Lung (tissue), 12 donors: ENCODE data around the gene MICAL2. TPM values are rescaled to one million over a fixed set of nuclear protein-coding genes. Genes with fewer than 3 reads are reported as not detected.

Source experiments
- ATAC-seq: fragments of 200-7000 bp; cut with Tn5 transposase; one replicate; pipeline ENCODE4 v1.9.1; 2020; ENCODE audit warnings: moderate number of reproducible peaks; ENCODE audit not compliant: insufficient read depth, low FRiP score
- DNase-seq, 3 donors: peaks; one replicate each; pipeline ENCODE4 v3.0.0-alpha.2; 2013 to 2017
- H3K27ac ChIP-seq, 2 donors: one replicate each; pipeline ENCODE4 v1.5.1; 2013; ENCODE audit warnings: mild to moderate bottlenecking in 2 of 2, moderate library complexity in 2 of 2, control low read depth in 1 of 2, inconsistent platforms in 1 of 2, low read depth in 1 of 2, low read length in 1 of 2
- H3K27me3 ChIP-seq, 3 donors: one replicate each; pipeline ENCODE4 v1.5.1; 2013; ENCODE audit warnings: low read length in 2 of 3; ENCODE audit not compliant: control insufficient read depth in 3 of 3, insufficient read depth in 3 of 3
- H3K36me3 ChIP-seq, 4 donors: one replicate each; pipeline ENCODE4 v1.5.1; 2013; ENCODE audit warnings: low read length in 4 of 4, mild to moderate bottlenecking in 1 of 4, moderate library complexity in 1 of 4; ENCODE audit not compliant: control insufficient read depth in 4 of 4, insufficient read depth in 4 of 4
- H3K4me1 ChIP-seq, 5 donors: one replicate each; pipeline ENCODE4 v1.5.1; 2013; ENCODE audit warnings: low read length in 5 of 5, mild to moderate bottlenecking in 2 of 5, moderate library complexity in 1 of 5; ENCODE audit not compliant: control insufficient read depth in 5 of 5, insufficient read depth in 5 of 5
- H3K4me3 ChIP-seq: one replicate; pipeline ENCODE4 v1.5.1; 2013; ENCODE audit warnings: mild to moderate bottlenecking, control low read depth, moderate library complexity
- H3K9ac ChIP-seq, 2 donors: one replicate each; pipeline ENCODE4 v1.5.1; 2013; ENCODE audit warnings: low read length in 2 of 2, control low read depth in 1 of 2; ENCODE audit not compliant: insufficient read depth in 1 of 2
- H3K9me3 ChIP-seq, 4 donors: one replicate each; pipeline ENCODE4 v1.5.1; 2013; ENCODE audit warnings: low read length in 3 of 4, mild to moderate bottlenecking in 1 of 4, moderate library complexity in 1 of 4; ENCODE audit not compliant: control insufficient read depth in 4 of 4, insufficient read depth in 3 of 4
- CTCF ChIP-seq: IDR thresholded peaks from 2 replicates; pipeline ENCODE4 v1.5.1; 2012; ENCODE audit warnings: mild to moderate bottlenecking; ENCODE audit errors: control extremely low read depth, extremely low read depth
- WGBS, 2 donors: extraction: QIAGEN DNeasy Blood & Tissue Kit; methylation state at CpG; one replicate each; pipeline ENCODE4 v1.1.7; 2013; 5-methylcytosine and 5-hydroxymethylcytosine counted together
- polyA plus RNA-seq, 2 donors: library from polyadenylated mRNA; stranded (reverse); fragments of 200-250 nt; gene quantifications; one replicate each; pipeline ENCODE4 v1.2.1, GENCODE V29; 2013
- total RNA-seq, 2 donors: library from RNA; depleted of rRNA in 1 of 2; stranded (reverse); fragments of >200 nt in 1 of 2; gene quantifications; one replicate each; pipeline ENCODE4 v1.2.1, GENCODE V29; 2014 to 2021
- donor health status: control.
- donor health status: control.
- donor health status: Bipolar disorder and iron deficiency.
- donor health status: healthy.
- donor health status: DM: yes; HTN: yes; CAD: no.

Gene MICAL2
- total and polyA plus RNA-seq, 4 donors, result 38.2 to 218 (median 99.6) TPM

GRCh38 chr11:12271826-12272366, 161.5 kb downstream of the MICAL2 start:
- ATAC-seq (no peak), DNase-seq (no peak)
- WGBS, 2 donors, result 95 to 98% methylated on average over 6 of the region's 6 CpGs
- Histone ChIP-seq H3K27me3 (no peaks in the 10 kb centered on the region), H3K27ac (no peak overlapping the region), H3K4me1 (peaks cover 0 to 25% (median 11%) of the 10 kb centered on the region in 5 donors), H3K36me3 (no peaks in the 10 kb centered on the region), H3K9ac (no peak overlapping the region), H3K4me3 (no peak overlapping the region), H3K9me3 (no peaks in the 10 kb centered on the region)
- TF ChIP-seq CTCF, result no peak

GRCh38 chr11:12272821-12273617, 162.6 kb downstream of the MICAL2 start:
- no peak overlapping the region for H3K9ac ChIP-seq
- DNase-seq, result no peak
- H3K27ac ChIP-seq, result no peak overlapping the region
- TF ChIP-seq CTCF, result no peak
- WGBS, 2 donors, result 93 to 94% methylated on average over 15 of the region's 15 CpGs
- H3K36me3 ChIP-seq, result no peaks in the 10 kb centered on the region
- no peak overlapping the region for H3K4me3 ChIP-seq
- peaks cover 0 to 25% (median 11%) of the 10 kb centered on the region in 5 donors for H3K4me1 ChIP-seq
- no peak for ATAC-seq
- no peaks in the 10 kb centered on the region for H3K9me3 ChIP-seq
- H3K27me3 ChIP-seq, result no peaks in the 10 kb centered on the region

- no peak for TF ChIP-seq CTCF
- Histone ChIP-seq H3K27ac (no peak overlapping the region), H3K4me1 (peaks cover 0 to 20% (median 11%) of the 10 kb centered on the region in 5 donors), H3K9me3 (no peaks in the 10 kb centered on the region), H3K9ac (no peak overlapping the region), H3K36me3 (no peaks in the 10 kb centered on the region), H3K4me3 (no peak overlapping the region), H3K27me3 (no peaks in the 10 kb centered on the region)
- ATAC-seq (no peak), DNase-seq (peak in 1 of 3 donors; percentile 0)
- WGBS, 2 donors, result 95 to 98% methylated on average over 2 of the region's 2 CpGs
Observed at GRCh38 chr11:12273618-12273995, 163.2 kb downstream of the MICAL2 start.
